Superior temporal gyrus (tissue), 1 donor: ENCODE measurements around the gene TMEM245.
"Not testable (repeated sequence)": the region's sequence is repeated elsewhere in the genome, so short reads cannot be mapped to it uniquely, and the experiment has no call there.

Experiments used
- DNase-seq: peaks from one replicate; pipeline ENCODE4 v3.0.0-alpha.2; 2016; ENCODE audit errors: extremely low spot score

Gene TMEM245

DNA sequence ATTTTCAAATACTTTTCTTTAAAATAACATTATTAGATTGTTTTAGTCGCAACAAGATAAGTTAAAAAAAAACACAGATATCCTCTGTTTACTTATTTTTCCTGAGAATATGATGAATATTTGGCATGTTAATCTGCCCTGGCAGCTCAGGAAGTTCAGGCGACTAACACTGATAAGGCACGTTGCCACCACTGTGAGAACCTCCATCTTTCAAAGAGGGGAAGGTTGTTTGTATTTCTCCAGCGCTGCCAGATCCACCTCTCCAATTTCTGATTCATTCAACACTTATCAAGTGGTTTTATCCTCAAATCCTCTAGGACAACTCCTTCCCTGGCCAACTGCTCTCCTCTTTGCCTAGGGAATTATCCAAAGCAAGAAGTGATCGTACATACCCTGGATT, 128.3 kb downstream of the TMEM245 start:
- no peak for DNase-seq

DNA sequence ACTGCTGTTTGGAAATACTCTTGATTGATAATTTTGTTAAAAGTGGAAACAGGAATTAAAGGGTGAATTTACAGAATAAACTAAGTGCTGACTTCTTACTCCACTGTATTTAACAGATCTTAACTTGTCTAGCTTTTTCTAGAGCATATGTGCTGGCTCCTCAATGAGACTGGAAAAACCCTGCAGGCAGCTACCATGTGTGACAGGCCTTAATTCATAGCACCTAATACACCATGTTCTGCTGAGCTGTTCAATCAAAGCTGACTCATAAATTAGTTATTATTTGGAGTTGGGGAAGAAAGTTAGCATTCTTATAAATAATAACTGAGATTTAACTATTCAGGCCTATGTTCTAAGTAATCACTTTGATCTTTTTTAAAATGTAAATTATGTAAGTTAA, 135.9 kb downstream of the TMEM245 start:
- DNase-seq: no peak

- no peak for DNase-seq
These were observed 138.9 kb downstream of the TMEM245 start for GRCh38 chr9:108980893-108981292.

- no peak for DNase-seq
These were observed 141.5 kb downstream of the TMEM245 start for GRCh38 chr9:108978205-108978604.

DNA sequence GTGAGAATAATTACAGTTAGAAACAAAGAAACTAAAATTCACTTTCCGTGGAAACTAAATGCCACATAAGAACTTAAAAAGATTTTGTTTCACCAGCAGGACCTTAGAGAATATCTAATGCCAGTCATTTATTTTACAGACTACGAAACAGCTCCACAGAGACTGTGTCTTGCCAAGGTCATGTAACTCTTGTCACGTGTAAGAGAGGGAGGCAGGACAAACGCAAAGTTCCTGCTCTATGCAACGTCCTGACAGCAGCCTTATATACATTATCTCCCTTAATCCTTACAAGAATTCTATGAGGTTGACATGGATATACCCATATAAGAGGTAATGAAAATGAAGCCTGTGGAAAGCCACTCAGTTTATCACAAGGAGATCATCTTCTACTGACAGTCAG, 145.9 kb downstream of the TMEM245 start:
- DNase-seq: no peak

DNA sequence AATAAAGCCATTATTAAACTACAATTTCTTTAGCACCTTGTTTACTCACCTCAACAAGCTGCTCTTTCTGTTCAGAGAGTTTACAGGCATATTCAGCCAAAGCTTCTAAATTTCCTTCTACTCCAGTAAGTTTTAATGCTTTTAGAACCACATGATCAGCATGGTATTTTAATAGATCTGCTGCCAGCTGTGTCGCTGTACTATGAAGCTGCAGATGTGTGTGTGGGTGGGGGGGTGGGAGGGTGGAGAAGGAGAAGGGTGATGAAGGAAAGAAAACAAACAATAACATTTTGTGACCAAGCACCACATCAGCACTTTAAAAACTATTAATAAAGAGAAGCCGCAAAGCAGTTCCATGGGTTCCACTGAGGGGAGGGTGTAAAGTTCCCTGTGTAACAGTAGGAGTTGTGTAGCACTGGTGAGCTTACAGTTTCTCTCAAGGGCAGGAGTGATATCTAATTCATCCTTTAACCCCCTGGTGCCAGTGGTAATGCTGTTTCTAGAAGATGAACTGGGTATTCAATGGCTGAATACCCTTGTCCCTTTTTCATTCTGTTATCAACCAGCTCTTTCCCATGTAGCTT, 147.0 kb downstream of the TMEM245 start:
- no peak for DNase-seq

- no peak for DNase-seq
These were observed 147.6 kb downstream of the TMEM245 start for GRCh38 chr9:108972186-108972585.

DNA sequence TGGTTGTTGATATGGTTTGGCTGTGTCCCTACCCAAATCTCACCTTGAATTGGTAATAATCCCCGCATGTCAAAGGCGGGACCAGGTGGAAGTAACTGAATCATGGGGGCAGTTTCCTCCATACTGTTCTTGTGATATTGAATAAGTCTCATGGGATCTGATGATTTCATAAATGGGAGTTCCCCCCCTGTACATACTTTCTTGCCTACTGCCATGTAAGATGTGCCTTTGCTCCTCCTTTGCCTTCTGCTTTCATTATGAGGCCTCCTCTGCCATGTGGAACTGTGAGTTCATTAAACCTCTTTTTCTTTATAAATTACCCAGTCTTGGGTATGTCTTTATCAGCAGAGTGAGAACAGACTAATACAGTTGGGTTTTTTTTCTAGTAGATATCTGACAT, 148.4 kb downstream of the TMEM245 start:
- DNase-seq: not testable (repeated sequence)

GRCh38 chr9:108967916-108968315, 151.8 kb downstream of the TMEM245 start:
- peak; percentile 76 for DNase-seq
